ENCODE measurements around the gene ABCC4.

Gene ABCC4

DNA sequence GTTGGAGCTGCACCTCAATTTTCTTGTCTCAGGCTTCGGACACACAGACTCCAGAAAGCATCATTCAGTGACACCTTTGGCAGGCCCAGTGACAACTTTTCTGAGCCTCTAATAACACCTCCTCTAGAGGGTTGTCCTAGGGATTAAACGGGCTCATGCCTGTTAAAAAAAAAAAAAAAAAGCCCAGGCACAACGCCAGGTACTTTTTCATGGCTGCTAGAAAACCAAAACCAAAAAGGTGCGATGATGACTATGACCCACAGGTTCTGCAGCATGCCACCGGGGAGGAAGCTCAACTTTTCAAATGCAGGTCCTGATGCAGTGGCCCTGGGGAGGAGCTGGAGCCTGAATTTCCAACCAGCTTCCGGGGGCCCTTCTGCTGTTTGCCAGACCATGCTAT is 184.2 kb downstream of the ABCC4 start:
- no peak overlapping the region for H3K4me3 ChIP-seq (ENCODE audit: low read depth, low read length)
- ChIA-PET CTCF (no interaction called here), POLR2A (interaction anchor here (0.6 kb wide), 1 partner anchor 242 kb away, joined by 3 read pairs; no protein-coding TSS in a partner anchor)
- DNase-seq (ENCODE audit: low read depth, low spot score): no peak
- TF ChIP-seq, protein P1, sequence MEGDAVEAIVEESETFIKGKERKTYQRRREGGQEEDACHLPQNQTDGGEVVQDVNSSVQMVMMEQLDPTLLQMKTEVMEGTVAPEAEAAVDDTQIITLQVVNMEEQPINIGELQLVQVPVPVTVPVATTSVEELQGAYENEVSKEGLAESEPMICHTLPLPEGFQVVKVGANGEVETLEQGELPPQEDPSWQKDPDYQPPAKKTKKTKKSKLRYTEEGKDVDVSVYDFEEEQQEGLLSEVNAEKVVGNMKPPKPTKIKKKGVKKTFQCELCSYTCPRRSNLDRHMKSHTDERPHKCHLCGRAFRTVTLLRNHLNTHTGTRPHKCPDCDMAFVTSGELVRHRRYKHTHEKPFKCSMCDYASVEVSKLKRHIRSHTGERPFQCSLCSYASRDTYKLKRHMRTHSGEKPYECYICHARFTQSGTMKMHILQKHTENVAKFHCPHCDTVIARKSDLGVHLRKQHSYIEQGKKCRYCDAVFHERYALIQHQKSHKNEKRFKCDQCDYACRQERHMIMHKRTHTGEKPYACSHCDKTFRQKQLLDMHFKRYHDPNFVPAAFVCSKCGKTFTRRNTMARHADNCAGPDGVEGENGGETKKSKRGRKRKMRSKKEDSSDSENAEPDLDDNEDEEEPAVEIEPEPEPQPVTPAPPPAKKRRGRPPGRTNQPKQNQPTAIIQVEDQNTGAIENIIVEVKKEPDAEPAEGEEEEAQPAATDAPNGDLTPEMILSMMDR (IDR thresholded peaks at IDR 0.05; ENCODE audit: insufficient read depth, low read length, missing control alignments): no peak

DNA sequence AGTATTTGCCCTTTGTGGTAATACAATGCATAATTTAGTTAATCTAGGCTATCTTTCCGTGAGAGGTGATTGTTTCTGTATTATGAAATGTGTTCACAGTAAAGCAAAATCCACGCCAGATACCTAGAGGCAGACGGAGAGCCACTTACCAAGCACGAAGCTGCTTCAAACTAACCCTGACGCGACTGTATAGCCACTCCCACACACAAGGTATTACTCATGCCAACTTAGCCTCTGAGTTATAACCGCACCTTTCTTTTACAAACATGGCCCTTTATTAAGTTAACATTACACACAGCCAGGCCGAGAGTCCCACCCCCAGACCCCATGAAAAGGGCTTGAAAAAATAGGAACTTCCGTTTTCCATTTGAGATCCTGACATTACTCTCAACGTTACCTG is 185.7 kb downstream of the ABCC4 start:
- ChIA-PET POLR2A (no interaction called here), CTCF (no interaction called here)

DNA sequence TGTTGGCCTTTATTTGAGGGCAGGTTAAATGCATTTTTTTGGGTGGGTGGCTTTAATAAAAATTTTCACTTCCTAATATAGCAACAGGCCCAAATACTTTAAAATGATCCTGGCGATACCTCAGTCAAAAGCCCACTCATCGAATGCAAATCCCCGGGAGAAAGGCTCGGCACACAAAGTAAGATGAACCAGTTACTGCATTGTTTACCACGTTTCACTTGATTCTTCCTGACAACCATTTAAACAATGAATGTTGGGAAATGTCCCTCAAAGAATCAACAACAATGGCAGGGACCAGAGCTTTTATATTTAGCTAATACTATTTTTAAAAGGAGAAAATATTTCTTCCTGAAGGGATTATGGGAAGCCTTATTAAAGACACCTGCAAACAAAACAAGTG is 187.7 kb downstream of the ABCC4 start:
- TF ChIP-seq, protein P1 (IDR thresholded peaks at IDR 0.05; ENCODE audit: insufficient read depth, low read length, missing control alignments): no peak
- H3K4me3 ChIP-seq (ENCODE audit: low read depth, low read length): no peak overlapping the region
- ChIA-PET CTCF (interaction anchor here (0.9 kb wide), 1 partner anchor 453 kb away, joined by 3 read pairs; no protein-coding TSS in a partner anchor), POLR2A (no interaction called here)
- DNase-seq (ENCODE audit: low read depth, low spot score): no peak

More for the DNA sequence above, 185.7 kb downstream of the ABCC4 start:
- DNase-seq (ENCODE audit: low read depth, low spot score): no peak
- H3K4me3 ChIP-seq (ENCODE audit: low read depth, low read length): no peak overlapping the region
- TF ChIP-seq, protein P1 (IDR thresholded peaks at IDR 0.05; ENCODE audit: insufficient read depth, low read length, missing control alignments): no peak

DNA sequence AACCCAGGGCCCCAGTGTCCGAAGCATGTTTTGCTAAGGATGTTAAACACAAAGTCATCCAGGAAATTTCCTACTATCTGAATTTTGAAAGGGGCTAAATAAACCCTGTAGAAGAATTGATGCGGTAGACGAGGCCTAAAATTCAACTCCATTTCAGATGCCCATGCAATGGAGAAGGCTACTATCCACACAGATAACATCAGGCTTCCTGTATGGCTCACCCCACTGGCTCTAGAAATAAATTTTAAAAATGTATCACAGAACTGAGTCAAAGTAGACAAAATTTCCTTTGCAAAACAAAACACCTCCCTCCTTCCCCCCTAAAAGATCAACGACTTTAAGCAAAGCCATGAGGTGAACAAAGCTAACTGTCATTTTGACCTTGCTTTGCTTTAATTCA is 188.4 kb downstream of the ABCC4 start:
- TF ChIP-seq, protein P1 (IDR thresholded peaks at IDR 0.05; ENCODE audit: insufficient read depth, low read length, missing control alignments): no peak
- CTCF ChIA-PET: no interaction called here
- no peak for DNase-seq (ENCODE audit: low read depth, low spot score)
- no peak overlapping the region for H3K4me3 ChIP-seq (ENCODE audit: low read depth, low read length)
- POLR2A ChIA-PET: no interaction called here

DNA sequence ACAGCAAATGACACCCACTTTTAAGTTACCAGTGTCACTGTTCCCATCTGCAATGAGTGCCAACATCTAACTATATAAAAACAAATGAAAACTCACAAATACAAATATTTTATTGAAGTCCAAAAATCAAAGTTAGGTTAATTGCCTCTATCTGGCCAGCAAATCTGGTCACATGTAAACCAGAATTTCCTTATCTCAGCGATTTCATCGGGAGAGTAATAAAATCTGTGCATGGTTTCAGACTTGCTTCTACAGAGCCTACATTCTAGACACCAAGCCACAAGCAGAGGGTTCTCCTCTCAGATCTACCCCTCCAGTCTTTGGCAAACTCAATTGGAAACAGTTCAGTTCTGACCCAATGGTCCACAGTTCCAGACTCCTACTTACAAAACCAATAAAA is 189.6 kb downstream of the ABCC4 start:
- ChIA-PET POLR2A (no interaction called here), CTCF (no interaction called here)
- TF ChIP-seq, protein P1 (IDR thresholded peaks at IDR 0.05; ENCODE audit: insufficient read depth, low read length, missing control alignments): no peak
- DNase-seq (ENCODE audit: low read depth, low spot score): no peak
- no peak overlapping the region for H3K4me3 ChIP-seq (ENCODE audit: low read depth, low read length)

DNA sequence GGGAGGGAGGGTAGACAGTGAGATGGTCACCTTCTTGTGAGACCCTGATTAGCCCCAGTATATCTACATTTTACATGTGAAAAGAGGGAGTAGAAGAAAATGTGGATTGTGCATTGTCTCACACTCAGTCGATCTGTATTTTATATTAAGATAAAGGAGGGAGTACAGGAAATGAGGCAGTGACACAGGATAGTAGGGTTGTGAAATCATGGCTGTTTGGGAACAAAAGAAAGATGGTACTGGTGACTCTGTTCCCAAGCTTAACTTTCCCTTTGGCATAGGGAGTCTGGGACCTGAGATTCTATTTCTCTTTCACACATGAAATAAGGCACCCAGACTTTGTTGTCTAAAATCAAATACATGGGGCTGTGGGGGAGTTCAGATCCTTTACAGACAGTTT is 194.7 kb downstream of the ABCC4 start:
- DNase-seq (ENCODE audit: low read depth, low spot score): no peak
- ChIA-PET POLR2A (no interaction called here), CTCF (no interaction called here)
- no peak overlapping the region for H3K4me3 ChIP-seq (ENCODE audit: low read depth, low read length)
- TF ChIP-seq, protein P1 (IDR thresholded peaks at IDR 0.05; ENCODE audit: insufficient read depth, low read length, missing control alignments): no peak
